NB4 (cell line): ENCODE results near the gene MTRFR.

Experiments used
- CTCF ChIP-seq: IDR thresholded peaks from one replicate; pipeline ENCODE4 v1.5.1; 2012; ENCODE audit warnings: low read depth, low read length
- POLR2A ChIP-seq: IDR thresholded peaks from 2 replicates; pipeline ENCODE4 v1.6.1; 2011; ENCODE audit warnings: mild to moderate bottlenecking; ENCODE audit not compliant: insufficient read length; ENCODE audit errors: extremely low read depth

- TF ChIP-seq CTCF (no peak), POLR2A (no peak)
Observed at GRCh38 chr12:123238330-123238682, 5.1 kb downstream of the MTRFR start.
